ENCODE results near the gene CDH15.

DNA sequence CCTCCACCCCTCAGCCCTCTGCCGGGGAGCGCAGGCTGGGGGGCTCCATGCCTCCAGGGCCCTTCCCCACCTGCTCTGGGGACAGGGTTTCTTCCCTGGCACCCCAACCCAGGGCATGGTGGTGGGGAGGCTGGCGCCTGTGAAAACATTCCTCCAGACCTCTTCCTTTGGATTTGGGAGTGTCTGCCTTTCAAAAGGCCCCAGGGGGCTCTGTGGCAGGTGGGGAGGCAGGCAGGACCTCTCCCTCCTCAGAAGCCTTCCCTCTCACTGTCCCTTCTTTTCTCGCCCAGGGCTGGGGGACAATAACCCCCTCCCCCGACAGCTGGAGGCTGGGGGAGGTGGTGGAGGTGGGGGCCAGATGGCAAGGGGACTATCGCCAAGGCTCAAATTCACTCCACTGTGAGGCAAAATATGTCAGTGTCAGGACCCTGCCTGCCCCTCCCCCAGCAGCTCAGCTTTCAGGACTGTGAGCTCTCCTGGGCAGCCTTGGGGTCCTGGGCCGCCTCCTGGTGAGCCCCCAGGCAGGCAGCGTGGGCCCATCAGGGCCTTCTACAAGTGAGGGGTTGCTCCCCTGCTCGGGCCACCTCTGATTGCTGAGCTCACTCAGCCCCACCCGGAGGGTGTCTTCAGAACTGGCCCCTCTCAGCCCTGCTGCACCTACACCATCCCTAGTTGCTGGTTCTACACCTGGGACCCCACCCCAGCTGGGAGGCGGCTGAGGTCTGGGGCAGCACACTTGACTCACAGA is 1.8 kb downstream of the CDH15 start:
- no peak for TF ChIP-seq TEAD4 (IDR thresholded peaks at IDR 0.05)
- TF ChIP-seq CREB1 (IDR thresholded peaks at IDR 0.05; ENCODE audit: low read depth): no peak
- TF ChIP-seq EP300 (IDR thresholded peaks at IDR 0.05; ENCODE audit: borderline replicate concordance): no peak
- no peak for TF ChIP-seq YY1 (IDR thresholded peaks at IDR 0.05; ENCODE audit: low read depth)
- TF ChIP-seq, protein P1, sequence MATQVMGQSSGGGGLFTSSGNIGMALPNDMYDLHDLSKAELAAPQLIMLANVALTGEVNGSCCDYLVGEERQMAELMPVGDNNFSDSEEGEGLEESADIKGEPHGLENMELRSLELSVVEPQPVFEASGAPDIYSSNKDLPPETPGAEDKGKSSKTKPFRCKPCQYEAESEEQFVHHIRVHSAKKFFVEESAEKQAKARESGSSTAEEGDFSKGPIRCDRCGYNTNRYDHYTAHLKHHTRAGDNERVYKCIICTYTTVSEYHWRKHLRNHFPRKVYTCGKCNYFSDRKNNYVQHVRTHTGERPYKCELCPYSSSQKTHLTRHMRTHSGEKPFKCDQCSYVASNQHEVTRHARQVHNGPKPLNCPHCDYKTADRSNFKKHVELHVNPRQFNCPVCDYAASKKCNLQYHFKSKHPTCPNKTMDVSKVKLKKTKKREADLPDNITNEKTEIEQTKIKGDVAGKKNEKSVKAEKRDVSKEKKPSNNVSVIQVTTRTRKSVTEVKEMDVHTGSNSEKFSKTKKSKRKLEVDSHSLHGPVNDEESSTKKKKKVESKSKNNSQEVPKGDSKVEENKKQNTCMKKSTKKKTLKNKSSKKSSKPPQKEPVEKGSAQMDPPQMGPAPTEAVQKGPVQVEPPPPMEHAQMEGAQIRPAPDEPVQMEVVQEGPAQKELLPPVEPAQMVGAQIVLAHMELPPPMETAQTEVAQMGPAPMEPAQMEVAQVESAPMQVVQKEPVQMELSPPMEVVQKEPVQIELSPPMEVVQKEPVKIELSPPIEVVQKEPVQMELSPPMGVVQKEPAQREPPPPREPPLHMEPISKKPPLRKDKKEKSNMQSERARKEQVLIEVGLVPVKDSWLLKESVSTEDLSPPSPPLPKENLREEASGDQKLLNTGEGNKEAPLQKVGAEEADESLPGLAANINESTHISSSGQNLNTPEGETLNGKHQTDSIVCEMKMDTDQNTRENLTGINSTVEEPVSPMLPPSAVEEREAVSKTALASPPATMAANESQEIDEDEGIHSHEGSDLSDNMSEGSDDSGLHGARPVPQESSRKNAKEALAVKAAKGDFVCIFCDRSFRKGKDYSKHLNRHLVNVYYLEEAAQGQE (IDR thresholded peaks at IDR 0.05; ENCODE audit: low read depth): no peak
- TF ChIP-seq TCF12 (IDR thresholded peaks at IDR 0.05; ENCODE audit: low read depth): no peak
- TF ChIP-seq CEBPB (IDR thresholded peaks at IDR 0.05): no peak
- TF ChIP-seq TAF1 (IDR thresholded peaks at IDR 0.05; ENCODE audit: low read depth): no peak
- TF ChIP-seq FOXM1 (IDR thresholded peaks at IDR 0.05; ENCODE audit: borderline replicate concordance, low read depth): no peak
- TF ChIP-seq ZBTB7A (IDR thresholded peaks at IDR 0.05; ENCODE audit: low read depth): no peak
- TF ChIP-seq, protein P2, sequence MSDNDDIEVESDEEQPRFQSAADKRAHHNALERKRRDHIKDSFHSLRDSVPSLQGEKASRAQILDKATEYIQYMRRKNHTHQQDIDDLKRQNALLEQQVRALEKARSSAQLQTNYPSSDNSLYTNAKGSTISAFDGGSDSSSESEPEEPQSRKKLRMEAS (IDR thresholded peaks at IDR 0.05): no peak
- TF ChIP-seq RAD21 (IDR thresholded peaks at IDR 0.05; ENCODE audit: low read depth): no peak
- TF ChIP-seq EGR1 (IDR thresholded peaks at IDR 0.05): no peak
- TF ChIP-seq, protein P3, sequence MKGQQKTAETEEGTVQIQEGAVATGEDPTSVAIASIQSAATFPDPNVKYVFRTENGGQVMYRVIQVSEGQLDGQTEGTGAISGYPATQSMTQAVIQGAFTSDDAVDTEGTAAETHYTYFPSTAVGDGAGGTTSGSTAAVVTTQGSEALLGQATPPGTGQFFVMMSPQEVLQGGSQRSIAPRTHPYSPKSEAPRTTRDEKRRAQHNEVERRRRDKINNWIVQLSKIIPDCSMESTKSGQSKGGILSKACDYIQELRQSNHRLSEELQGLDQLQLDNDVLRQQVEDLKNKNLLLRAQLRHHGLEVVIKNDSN (IDR thresholded peaks at IDR 0.05): no peak
